Measurements from ENCODE around the gene FAM219B.
A peak's percentile ranks its signal among the peaks of the same experiment; 100 is the strongest.

FAM219B gene

DNA sequence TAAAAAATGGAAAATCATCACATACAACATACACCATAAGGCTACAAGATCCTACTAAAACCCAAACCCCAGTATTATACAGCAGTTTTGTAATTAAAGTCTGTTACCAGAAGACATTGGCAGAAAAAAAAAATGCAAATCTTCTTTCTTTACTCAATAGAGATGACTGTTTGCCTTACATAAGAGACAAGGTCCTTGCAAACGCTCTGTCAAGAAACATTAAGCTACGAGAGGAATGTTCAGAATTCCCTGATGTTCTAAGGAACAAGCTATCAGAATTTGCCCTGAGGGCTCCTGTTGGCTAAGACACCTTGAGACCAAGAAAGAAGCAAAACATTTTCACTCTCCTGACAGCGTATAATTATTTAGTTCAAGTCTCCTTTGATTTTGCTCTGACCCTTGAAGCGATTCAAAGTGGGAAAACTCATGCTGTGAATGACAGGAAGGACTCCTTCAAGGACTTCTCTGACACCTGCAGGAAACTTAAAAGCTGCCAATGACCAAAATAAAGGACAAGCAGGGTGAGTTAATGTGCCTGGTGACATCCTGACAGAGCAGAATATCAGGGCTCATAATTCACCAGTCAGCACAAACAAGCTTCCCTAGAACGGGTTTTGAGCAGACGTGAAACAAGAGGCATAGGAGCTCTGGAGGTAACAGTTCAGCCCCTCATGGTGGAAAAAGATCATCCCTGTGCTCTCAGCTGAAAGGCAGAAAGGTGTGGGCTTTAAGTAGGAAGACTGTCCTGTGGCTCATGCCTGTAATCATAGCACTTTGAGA, 36.0 kb downstream of the FAM219B start:
- TF ChIP-seq, protein P1, sequence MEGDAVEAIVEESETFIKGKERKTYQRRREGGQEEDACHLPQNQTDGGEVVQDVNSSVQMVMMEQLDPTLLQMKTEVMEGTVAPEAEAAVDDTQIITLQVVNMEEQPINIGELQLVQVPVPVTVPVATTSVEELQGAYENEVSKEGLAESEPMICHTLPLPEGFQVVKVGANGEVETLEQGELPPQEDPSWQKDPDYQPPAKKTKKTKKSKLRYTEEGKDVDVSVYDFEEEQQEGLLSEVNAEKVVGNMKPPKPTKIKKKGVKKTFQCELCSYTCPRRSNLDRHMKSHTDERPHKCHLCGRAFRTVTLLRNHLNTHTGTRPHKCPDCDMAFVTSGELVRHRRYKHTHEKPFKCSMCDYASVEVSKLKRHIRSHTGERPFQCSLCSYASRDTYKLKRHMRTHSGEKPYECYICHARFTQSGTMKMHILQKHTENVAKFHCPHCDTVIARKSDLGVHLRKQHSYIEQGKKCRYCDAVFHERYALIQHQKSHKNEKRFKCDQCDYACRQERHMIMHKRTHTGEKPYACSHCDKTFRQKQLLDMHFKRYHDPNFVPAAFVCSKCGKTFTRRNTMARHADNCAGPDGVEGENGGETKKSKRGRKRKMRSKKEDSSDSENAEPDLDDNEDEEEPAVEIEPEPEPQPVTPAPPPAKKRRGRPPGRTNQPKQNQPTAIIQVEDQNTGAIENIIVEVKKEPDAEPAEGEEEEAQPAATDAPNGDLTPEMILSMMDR (IDR thresholded peaks at IDR 0.05; ENCODE audit: low read depth, low read length), result no peak
- TF ChIP-seq, protein P2, sequence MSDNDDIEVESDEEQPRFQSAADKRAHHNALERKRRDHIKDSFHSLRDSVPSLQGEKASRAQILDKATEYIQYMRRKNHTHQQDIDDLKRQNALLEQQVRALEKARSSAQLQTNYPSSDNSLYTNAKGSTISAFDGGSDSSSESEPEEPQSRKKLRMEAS (IDR thresholded peaks at IDR 0.05; ENCODE audit: low read depth, low read length), result no peak
- TF ChIP-seq POLR2A (IDR thresholded peaks at IDR 0.05; ENCODE audit: extremely low read depth, insufficient read length), result no peak
- no peak for TF ChIP-seq MYC (IDR thresholded peaks at IDR 0.05; ENCODE audit: low read depth, low read length)
- peak overlapping the region; percentile 32 for H3K4me3 ChIP-seq (ENCODE audit: low read depth, low read length)
- DNase-seq (ENCODE audit: low read depth), result peak; percentile 14

DNA sequence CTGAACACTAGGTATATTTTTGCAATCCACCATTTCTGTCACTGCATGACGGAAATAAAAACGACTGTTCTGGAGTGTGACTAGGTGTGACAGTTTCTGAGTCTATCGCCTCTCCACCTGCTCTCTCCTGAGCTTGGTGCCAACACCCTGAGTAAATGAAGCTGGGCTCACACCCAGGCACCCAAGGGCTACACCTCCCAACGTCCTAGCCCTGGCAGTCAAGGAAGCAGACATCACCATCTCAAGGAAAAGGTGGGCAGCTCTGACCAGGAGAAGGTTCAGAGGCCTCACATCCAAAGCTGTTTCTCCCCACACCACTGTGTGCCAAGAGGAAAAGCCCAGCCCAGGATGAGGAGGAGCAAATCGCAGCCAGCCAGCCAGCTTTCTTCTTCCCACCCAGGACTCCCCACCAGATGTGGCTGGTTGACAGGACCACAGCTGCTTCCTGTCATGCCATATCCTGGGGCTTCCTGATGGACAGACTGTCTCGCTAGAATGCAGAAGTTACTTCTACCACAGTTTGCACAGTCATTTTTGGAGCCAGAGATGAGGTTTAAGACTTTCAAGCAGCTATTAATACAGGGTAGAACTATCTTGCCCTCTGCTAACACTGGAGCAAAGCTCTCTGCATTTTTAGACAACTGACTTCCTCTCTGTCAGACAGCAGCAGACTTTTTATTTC, 36.8 kb downstream of the FAM219B start:
- TF ChIP-seq, protein P1 (IDR thresholded peaks at IDR 0.05; ENCODE audit: low read depth, low read length), result no peak
- peak; percentile 54; the same call in 1 of the 2 replicates for TF ChIP-seq MYC (IDR thresholded peaks at IDR 0.05; ENCODE audit: low read depth, low read length)
- TF ChIP-seq POLR2A (IDR thresholded peaks at IDR 0.05; ENCODE audit: extremely low read depth, insufficient read length), result no peak
- TF ChIP-seq, protein P2 (IDR thresholded peaks at IDR 0.05; ENCODE audit: low read depth, low read length), result peak; percentile 85
- peak overlapping the region; percentile 32 for H3K4me3 ChIP-seq (ENCODE audit: low read depth, low read length)
- peak; percentile 97 for DNase-seq (ENCODE audit: low read depth)

DNA sequence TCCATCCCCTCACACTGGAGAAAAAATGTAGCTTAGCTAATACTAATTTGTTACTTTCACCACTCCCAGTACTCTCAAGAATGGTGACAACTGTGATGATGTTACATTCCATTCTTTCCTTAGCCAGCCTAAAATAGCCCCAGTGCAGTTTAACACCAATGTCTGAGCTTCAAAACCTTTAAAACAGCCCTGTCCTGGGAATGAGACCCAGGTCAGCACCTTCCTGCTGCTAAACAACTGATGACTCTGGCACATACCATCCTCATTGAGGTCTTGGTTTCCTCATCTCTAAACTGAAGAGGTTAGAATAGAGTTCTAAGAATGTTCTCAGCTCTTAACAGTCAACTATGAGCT, 37.3 kb downstream of the FAM219B start:
- H3K4me3 ChIP-seq (ENCODE audit: low read depth, low read length), result peak overlapping the region; percentile 32
- no peak for DNase-seq (ENCODE audit: low read depth)

DNA sequence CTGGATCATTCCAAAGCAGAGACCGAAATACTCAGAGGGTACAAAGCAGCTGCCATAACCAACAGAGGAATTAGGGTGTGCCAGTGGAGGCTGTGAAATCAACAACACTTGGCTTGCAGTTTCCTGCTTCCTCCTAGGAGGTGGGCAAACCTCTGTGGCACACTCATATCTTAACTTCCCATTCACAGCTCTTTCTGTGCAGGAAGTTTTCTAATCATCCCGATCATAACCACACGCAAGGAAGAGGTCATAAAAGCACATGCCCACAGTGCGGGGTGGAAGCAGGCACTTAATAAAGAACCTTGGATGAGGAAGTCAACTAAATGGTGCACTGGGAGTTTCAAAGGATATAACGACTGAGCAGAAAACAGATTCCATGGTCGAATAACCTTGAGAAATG, 38.6 kb downstream of the FAM219B start:
- peak; percentile 88 for DNase-seq (ENCODE audit: low read depth)
- TF ChIP-seq, protein P1 (IDR thresholded peaks at IDR 0.05; ENCODE audit: low read depth, low read length), result no peak
- TF ChIP-seq MYC (IDR thresholded peaks at IDR 0.05; ENCODE audit: low read depth, low read length) (peak; percentile 33; the same call in 1 of the 2 replicates), POLR2A (IDR thresholded peaks at IDR 0.05; ENCODE audit: extremely low read depth, insufficient read length) (no peak)
- TF ChIP-seq, protein P2 (IDR thresholded peaks at IDR 0.05; ENCODE audit: low read depth, low read length), result peak; percentile 57
- H3K4me3 ChIP-seq (ENCODE audit: low read depth, low read length), result no peak overlapping the region

More for the DNA sequence above, 37.3 kb downstream of the FAM219B start:
- no peak for TF ChIP-seq MYC (IDR thresholded peaks at IDR 0.05; ENCODE audit: low read depth, low read length)
- TF ChIP-seq POLR2A (IDR thresholded peaks at IDR 0.05; ENCODE audit: extremely low read depth, insufficient read length), result no peak
- TF ChIP-seq, protein P2 (IDR thresholded peaks at IDR 0.05; ENCODE audit: low read depth, low read length), result no peak
- TF ChIP-seq, protein P1 (IDR thresholded peaks at IDR 0.05; ENCODE audit: low read depth, low read length), result no peak

DNA sequence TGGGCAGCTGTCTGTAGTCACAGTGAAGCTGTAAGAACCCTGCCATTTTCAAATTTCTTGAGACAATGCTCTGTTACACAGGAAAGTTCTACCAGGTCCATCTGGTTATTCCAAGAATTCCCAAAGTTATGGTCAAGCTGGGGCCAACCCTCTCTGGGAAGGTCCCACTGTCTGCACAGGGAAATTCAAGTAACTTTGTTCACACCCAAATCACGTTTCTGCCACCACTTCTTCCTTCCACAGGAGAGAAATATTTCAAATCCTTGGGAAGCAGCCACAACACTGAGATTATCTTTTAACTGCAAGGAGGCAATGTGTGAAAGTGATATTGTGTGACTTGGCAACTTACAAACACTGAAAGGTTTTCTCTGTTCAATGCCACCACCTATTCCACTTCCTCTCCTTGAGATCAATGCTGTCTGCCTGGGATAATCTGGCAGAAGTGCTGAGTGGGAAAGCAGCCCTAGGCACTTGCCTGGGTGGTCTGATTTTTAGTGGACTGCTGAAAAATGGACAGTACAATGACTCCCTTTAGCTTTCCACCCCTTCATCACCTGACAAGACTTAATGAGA, 39.1 kb downstream of the FAM219B start:
- H3K4me3 ChIP-seq (ENCODE audit: low read depth, low read length), result no peak overlapping the region
- no peak for TF ChIP-seq POLR2A (IDR thresholded peaks at IDR 0.05; ENCODE audit: extremely low read depth, insufficient read length)
- DNase-seq (ENCODE audit: low read depth), result peak; percentile 18

DNA sequence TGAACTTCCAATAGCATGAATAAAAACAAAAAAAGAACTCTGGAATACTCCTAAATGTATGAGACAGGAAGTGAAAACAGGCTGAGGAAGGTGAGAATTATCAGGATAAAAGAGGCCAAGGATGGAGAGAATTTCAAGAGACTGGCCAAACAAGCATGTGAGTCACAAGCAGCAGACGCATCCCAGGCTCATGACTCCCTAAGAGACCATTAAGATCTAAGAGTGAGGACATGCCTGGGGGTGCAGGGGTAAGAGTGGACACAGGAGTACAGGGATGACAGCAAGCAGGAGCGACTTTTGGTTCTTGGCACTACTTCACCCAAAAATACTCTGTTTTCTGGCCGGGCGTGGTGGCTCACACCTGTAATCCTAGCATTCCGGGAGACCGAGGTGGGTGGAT, 40.6 kb downstream of the FAM219B start:
- TF ChIP-seq POLR2A (IDR thresholded peaks at IDR 0.05; ENCODE audit: extremely low read depth, insufficient read length) (no peak), MYC (IDR thresholded peaks at IDR 0.05; ENCODE audit: low read depth, low read length) (no peak)
- TF ChIP-seq, protein P2 (IDR thresholded peaks at IDR 0.05; ENCODE audit: low read depth, low read length), result no peak
- TF ChIP-seq, protein P1 (IDR thresholded peaks at IDR 0.05; ENCODE audit: low read depth, low read length), result no peak
- DNase-seq (ENCODE audit: low read depth), result no peak
- no peak overlapping the region for H3K4me3 ChIP-seq (ENCODE audit: low read depth, low read length)
